ENCODE measurements around the gene OMP. TPM values are rescaled to one million over a fixed set of nuclear protein-coding genes. Genes with fewer than 3 reads are reported as not detected.

Gene OMP, protein sequence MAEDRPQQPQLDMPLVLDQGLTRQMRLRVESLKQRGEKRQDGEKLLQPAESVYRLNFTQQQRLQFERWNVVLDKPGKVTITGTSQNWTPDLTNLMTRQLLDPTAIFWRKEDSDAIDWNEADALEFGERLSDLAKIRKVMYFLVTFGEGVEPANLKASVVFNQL
- 1 to 10 TPM in 3 of 4 donors, not detected in 1; 1.5 to 2.7 (median 2.4) TPM for polyA plus RNA-seq
- long read RNA-seq, donor 1 = 0 reads
- long read RNA-seq, donor 2 = 0 reads
- long read RNA-seq, donor 3, partial matches to known transcripts = 0 of 2 reads
- long read RNA-seq, donor 3, other reads (novel, unspliced or antisense) = 0 of 2 reads
- long read RNA-seq, donor 4 = 0 reads
- long read RNA-seq, donor 5 = 0 reads
- long read RNA-seq, donor 6 = 0 reads
- long read RNA-seq, donor 7 = 0 reads
- long read RNA-seq, donor 8 = 0 reads
- long read RNA-seq, donor 9 = 0 reads
- long read RNA-seq, donor 10 = 0 reads

DNA sequence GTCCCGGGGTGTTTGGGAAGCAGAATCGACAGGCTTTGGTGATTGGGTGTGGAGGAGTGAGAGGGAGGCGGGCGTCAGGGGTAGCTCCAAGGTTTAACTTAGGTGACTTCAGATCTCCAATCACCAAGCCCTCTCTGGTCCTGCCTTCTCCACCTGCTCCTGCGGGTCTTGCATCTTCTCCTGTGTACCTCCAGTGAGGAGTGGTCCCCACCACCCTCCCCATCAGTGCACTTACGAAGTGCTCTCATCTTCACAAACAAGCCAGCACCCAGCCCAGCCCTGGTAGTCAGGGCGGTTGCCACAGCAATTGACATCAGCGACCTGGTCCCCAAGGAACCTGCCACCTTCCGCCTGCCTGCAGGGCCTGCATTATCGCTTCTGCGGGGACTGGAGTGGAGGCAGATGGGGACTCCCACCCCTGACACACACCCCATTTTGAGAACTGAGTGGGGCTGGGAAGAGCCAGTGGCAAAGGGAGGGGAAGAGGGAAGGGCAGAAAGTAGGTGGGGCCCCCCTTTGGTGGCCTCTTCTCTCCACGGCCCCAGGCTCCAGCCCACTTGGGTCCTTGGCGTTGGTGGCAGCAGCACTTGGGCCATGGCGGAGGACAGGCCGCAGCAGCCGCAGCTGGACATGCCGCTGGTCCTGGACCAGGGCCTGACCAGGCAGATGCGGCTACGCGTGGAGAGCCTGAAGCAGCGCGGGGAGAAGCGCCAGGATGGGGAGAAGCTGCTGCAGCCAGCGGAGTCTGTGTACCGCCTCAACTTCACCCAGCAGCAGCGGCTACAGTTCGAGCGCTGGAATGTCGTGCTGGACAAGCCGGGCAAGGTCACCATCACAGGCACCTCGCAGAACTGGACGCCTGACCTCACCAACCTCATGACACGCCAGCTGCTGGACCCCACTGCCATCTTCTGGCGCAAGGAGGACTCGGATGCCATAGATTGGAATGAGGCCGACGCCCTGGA lies at the start of gene OMP:
Gene OMP (plus strand): TSS at position 595 of the 965 bp plus-strand sequence. CDS start 0 bp downstream, at position 595.
- Histone ChIP-seq H3K9me3 (ENCODE audit: control insufficient read depth in 2 of 2, insufficient read depth in 1 of 2, low read depth in 1 of 2, low read length in 1 of 2) (no peaks in the 10 kb centered on the region), H3K4me3 (ENCODE audit: low read depth in 1 of 3, low read length in 3 of 3) (no peak within 1 kb of the TSS), H3K27me3 (ENCODE audit: control insufficient read depth in 3 of 3, insufficient read depth in 3 of 3, low read length in 3 of 3) (no peaks in the 10 kb centered on the region), H3K27ac (ENCODE audit: low read depth in 1 of 3, low read length in 2 of 3) (no peak within 1 kb of the TSS), H3K4me1 (ENCODE audit: control insufficient read depth in 3 of 3, insufficient read depth in 2 of 3, low read depth in 1 of 3, low read length in 2 of 3) (peaks cover 3 to 13% (median 11%) of the 10 kb centered on the region in 3 donors), H3K36me3 (ENCODE audit: control insufficient read depth in 3 of 3, insufficient read depth in 2 of 3, low read depth in 1 of 3, low read length in 3 of 3) (peaks cover 6 to 72% (median 6%) of the 10 kb centered on the region in 3 donors)
- FAIRE-seq = no peak
- DNase-seq = no peak
- 86 to 91% (median 88%) methylated on average over 37 of the region's 37 CpGs for WGBS, 3 donors

DNA sequence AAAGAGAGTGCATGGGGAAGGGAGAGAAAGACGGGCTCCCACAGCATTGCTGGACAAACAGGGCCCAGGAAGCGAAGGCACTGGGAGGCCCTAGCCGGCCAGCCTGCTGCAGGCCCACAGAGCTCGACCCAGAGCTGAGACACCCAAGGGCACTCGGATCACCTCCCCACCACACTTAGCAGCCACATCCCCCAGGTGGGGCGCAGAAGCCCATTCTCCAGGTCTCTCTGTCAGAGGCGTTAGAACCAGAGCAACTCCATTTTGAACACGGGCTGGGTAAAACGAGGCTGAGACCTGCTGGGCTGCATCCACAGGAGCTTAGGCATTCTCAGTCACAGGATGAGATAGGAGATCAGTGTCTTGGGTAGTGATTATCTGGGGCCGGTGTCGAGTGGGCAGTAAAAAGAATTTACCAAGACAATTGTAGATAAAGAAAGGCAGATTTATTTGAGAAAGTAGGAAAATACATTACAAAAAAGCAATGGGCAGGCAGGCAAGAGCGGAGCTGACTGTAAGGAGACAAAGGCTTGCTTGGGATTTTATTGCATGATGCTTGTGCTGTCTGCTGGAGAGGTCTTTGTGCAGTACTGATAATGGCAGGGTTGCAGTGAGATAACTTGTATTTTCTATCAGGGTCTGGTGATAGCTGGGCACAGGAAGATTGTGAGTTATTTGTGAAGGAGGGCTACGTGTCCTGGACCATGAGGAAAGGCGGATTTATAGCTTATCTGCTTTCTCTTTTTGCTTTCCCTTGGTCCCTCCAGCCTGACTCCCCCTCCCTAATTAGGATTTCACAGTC lies 49.2 kb upstream of the OMP start:
- H3K36me3 ChIP-seq (ENCODE audit: control insufficient read depth in 3 of 3, insufficient read depth in 2 of 3, low read depth in 1 of 3, low read length in 3 of 3) = no peaks in the 10 kb centered on the region
- peaks cover 0 to 9% (median 5%) of the 10 kb centered on the region in 3 donors for H3K4me1 ChIP-seq (ENCODE audit: control insufficient read depth in 3 of 3, insufficient read depth in 2 of 3, low read depth in 1 of 3, low read length in 2 of 3)
- FAIRE-seq (no peak), DNase-seq (no peak)
- H3K4me3 ChIP-seq (ENCODE audit: low read depth in 1 of 3, low read length in 3 of 3) = no peak overlapping the region
- WGBS, 3 donors = 87 to 92% (median 87%) methylated on average over 14 of the region's 14 CpGs
- no peak overlapping the region for H3K27ac ChIP-seq (ENCODE audit: low read depth in 1 of 3, low read length in 2 of 3)
- H3K27me3 ChIP-seq (ENCODE audit: control insufficient read depth in 3 of 3, insufficient read depth in 3 of 3, low read length in 3 of 3) = no peaks in the 10 kb centered on the region
- peaks cover 3 to 27% of the 10 kb centered on the region in 2 donors for H3K9me3 ChIP-seq (ENCODE audit: control insufficient read depth in 2 of 2, insufficient read depth in 1 of 2, low read depth in 1 of 2, low read length in 1 of 2)

DNA sequence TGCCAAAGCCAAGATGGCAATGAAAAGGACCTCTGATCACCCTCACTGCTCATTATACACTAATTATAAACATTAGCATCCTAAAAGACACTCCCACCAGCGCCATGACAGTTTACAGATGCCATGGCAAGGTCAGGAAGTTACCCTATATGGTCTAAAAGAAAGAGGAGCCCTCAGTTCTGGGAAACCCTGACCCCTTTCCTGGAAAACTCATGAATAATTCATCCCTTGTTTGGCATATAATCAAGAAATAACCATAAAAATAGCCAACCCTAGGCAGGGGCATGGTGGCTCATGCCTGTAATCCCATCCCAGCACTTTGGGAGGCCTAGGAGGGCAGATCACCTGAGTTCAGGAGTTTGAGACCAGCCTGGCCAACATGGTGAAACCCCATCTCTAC lies 48.6 kb upstream of the OMP start:
- H3K9me3 ChIP-seq (ENCODE audit: control insufficient read depth in 2 of 2, insufficient read depth in 1 of 2, low read depth in 1 of 2, low read length in 1 of 2) = peaks cover 3 to 27% of the 10 kb centered on the region in 2 donors
- no peak overlapping the region for H3K4me3 ChIP-seq (ENCODE audit: low read depth in 1 of 3, low read length in 3 of 3)
- DNase-seq (no peak), FAIRE-seq (no peak)
- WGBS, 3 donors = 52 to 71% (median 71%) methylated on average over 1 of the region's 1 CpG
- no peaks in the 10 kb centered on the region for H3K27me3 ChIP-seq (ENCODE audit: control insufficient read depth in 3 of 3, insufficient read depth in 3 of 3, low read length in 3 of 3)
- no peak overlapping the region for H3K27ac ChIP-seq (ENCODE audit: low read depth in 1 of 3, low read length in 2 of 3)
- no peaks in the 10 kb centered on the region for H3K36me3 ChIP-seq (ENCODE audit: control insufficient read depth in 3 of 3, insufficient read depth in 2 of 3, low read depth in 1 of 3, low read length in 3 of 3)
- peaks cover 0 to 5% (median 0%) of the 10 kb centered on the region in 3 donors for H3K4me1 ChIP-seq (ENCODE audit: control insufficient read depth in 3 of 3, insufficient read depth in 2 of 3, low read depth in 1 of 3, low read length in 2 of 3)

DNA sequence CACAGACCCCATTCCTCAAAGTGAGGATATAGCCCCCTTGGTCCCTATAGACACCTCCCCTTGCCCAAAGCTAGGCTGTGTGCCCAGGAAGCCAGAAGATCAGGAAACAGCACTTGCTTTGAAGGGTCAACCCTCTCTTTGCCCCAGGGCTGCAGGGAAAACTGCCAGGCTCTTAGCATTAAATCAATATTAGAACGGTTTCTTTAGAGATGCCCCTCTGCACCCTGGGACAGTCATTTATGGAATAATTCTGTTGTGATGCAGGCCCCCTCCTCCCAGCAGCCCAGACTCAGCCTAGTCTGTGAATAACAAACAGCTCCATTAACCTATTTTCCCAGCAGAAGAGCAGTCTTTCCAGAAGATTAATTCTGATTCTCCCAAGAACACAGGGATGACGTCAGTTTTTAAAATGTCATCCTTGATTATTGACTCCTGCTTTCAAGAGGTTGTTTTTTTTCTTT lies 47.5 kb upstream of the OMP start:
- FAIRE-seq = no peak
- no peaks in the 10 kb centered on the region for H3K4me1 ChIP-seq (ENCODE audit: control insufficient read depth in 3 of 3, insufficient read depth in 2 of 3, low read depth in 1 of 3, low read length in 2 of 3)
- H3K36me3 ChIP-seq (ENCODE audit: control insufficient read depth in 3 of 3, insufficient read depth in 2 of 3, low read depth in 1 of 3, low read length in 3 of 3) = no peaks in the 10 kb centered on the region
- H3K27ac ChIP-seq (ENCODE audit: low read depth in 1 of 3, low read length in 2 of 3) = no peak overlapping the region
- DNase-seq = no peak
- peaks cover 3 to 27% of the 10 kb centered on the region in 2 donors for H3K9me3 ChIP-seq (ENCODE audit: control insufficient read depth in 2 of 2, insufficient read depth in 1 of 2, low read depth in 1 of 2, low read length in 1 of 2)
- WGBS, 3 donors = 76 to 79% (median 79%) methylated on average over 2 of the region's 2 CpGs
- H3K27me3 ChIP-seq (ENCODE audit: control insufficient read depth in 3 of 3, insufficient read depth in 3 of 3, low read length in 3 of 3) = no peaks in the 10 kb centered on the region
- H3K4me3 ChIP-seq (ENCODE audit: low read depth in 1 of 3, low read length in 3 of 3) = no peak overlapping the region

DNA sequence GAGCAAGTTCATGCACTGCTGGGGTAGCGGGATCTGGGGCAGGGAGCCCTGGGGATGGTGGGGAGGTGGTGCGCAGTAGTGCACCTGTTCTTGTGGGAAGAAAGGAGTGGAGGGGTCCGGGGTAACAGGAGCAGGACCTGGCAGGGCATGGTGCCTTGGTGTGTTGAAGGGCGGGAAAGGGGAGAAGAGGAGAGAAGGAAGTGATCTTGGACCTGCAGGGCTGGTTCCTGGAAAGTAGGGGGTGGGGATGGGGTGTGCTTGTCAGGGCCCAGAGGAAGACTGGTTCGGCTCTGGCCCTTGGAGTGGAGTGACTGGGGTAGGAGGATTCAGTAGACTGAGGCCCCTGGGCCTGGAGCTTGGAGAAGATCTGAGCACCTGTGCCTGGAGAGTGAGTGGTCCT lies 46.7 kb upstream of the OMP start:
- peaks cover 3 to 27% of the 10 kb centered on the region in 2 donors for H3K9me3 ChIP-seq (ENCODE audit: control insufficient read depth in 2 of 2, insufficient read depth in 1 of 2, low read depth in 1 of 2, low read length in 1 of 2)
- WGBS, 3 donors = 91 to 95% (median 92%) methylated on average over 5 of the region's 5 CpGs
- H3K4me3 ChIP-seq (ENCODE audit: low read depth in 1 of 3, low read length in 3 of 3) = no peak overlapping the region
- no peak overlapping the region for H3K27ac ChIP-seq (ENCODE audit: low read depth in 1 of 3, low read length in 2 of 3)
- peaks cover 0 to 6% (median 0%) of the 10 kb centered on the region in 3 donors for H3K4me1 ChIP-seq (ENCODE audit: control insufficient read depth in 3 of 3, insufficient read depth in 2 of 3, low read depth in 1 of 3, low read length in 2 of 3)
- no peak for DNase-seq
- H3K27me3 ChIP-seq (ENCODE audit: control insufficient read depth in 3 of 3, insufficient read depth in 3 of 3, low read length in 3 of 3) = no peaks in the 10 kb centered on the region
- FAIRE-seq = no peak
- no peaks in the 10 kb centered on the region for H3K36me3 ChIP-seq (ENCODE audit: control insufficient read depth in 3 of 3, insufficient read depth in 2 of 3, low read depth in 1 of 3, low read length in 3 of 3)

DNA sequence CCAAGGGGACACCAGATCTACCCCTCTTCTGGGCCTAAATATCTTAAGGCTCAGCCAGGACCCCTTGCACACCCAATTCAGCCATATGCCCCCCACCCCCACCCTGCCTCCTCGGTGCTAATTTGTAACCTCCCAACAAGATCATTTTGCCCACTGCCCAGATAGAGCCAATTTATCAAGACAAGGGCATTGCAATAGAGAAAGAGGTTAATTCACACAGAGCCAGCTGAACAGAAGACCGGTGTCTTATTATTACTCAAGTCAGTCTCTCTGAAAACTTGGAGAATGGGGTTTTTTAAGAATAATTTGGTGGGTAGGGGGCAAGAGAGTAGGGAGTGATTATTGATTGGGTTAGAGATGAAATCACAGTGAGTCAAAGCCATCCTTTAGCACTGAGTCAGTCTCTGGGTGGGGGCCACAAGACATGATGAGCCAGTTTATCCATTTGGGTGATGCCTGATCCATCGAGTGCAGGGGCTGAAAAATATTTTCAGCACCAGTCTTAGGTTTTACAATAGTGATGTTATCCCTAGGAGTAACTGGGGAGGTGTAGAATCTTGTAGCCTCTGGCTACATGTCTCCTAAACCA lies 45.7 kb upstream of the OMP start:
- DNase-seq = no peak
- Histone ChIP-seq H3K9me3 (ENCODE audit: control insufficient read depth in 2 of 2, insufficient read depth in 1 of 2, low read depth in 1 of 2, low read length in 1 of 2) (peaks cover 3 to 30% of the 10 kb centered on the region in 2 donors), H3K36me3 (ENCODE audit: control insufficient read depth in 3 of 3, insufficient read depth in 2 of 3, low read depth in 1 of 3, low read length in 3 of 3) (no peaks in the 10 kb centered on the region), H3K4me1 (ENCODE audit: control insufficient read depth in 3 of 3, insufficient read depth in 2 of 3, low read depth in 1 of 3, low read length in 2 of 3) (peaks cover 0 to 6% (median 0%) of the 10 kb centered on the region in 3 donors), H3K27ac (ENCODE audit: low read depth in 1 of 3, low read length in 2 of 3) (no peak overlapping the region), H3K27me3 (ENCODE audit: control insufficient read depth in 3 of 3, insufficient read depth in 3 of 3, low read length in 3 of 3) (no peaks in the 10 kb centered on the region), H3K4me3 (ENCODE audit: low read depth in 1 of 3, low read length in 3 of 3) (no peak overlapping the region)
- WGBS, 3 donors = 83 to 89% (median 85%) methylated on average over 3 of the region's 3 CpGs
- no peak for FAIRE-seq

DNA sequence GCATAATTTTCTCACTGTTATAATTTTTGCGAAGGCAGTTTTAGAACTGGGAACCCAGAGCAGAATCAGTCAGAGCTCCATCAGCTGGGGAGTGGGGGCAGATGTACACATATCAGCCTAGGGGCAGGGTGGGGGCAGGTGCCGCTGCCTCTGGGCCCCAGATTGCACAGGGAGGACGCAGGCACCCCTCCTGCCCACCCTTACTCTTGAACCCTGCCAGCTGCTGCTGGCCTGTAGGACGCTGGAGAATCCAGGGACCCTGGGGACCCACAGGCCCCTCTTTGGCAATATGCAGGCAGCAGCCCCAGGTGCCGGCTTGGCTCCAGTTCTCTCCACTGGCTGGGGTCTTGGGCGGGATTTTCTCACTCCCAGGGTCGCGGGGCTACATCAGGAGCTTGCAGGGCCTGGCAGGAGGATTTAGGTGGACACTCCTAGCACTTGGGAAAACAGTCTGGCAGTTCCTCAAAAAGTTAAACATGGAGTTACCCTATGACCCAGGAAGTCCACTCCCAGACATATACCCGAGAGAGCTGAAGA lies 44.6 kb upstream of the OMP start:
- FAIRE-seq (no peak), DNase-seq (no peak)
- Histone ChIP-seq H3K4me3 (ENCODE audit: low read depth in 1 of 3, low read length in 3 of 3) (no peak overlapping the region), H3K27me3 (ENCODE audit: control insufficient read depth in 3 of 3, insufficient read depth in 3 of 3, low read length in 3 of 3) (no peaks in the 10 kb centered on the region), H3K27ac (ENCODE audit: low read depth in 1 of 3, low read length in 2 of 3) (no peak overlapping the region), H3K4me1 (ENCODE audit: control insufficient read depth in 3 of 3, insufficient read depth in 2 of 3, low read depth in 1 of 3, low read length in 2 of 3) (peaks cover 0 to 7% (median 0%) of the 10 kb centered on the region in 3 donors), H3K9me3 (ENCODE audit: control insufficient read depth in 2 of 2, insufficient read depth in 1 of 2, low read depth in 1 of 2, low read length in 1 of 2) (peaks cover 3 to 30% of the 10 kb centered on the region in 2 donors), H3K36me3 (ENCODE audit: control insufficient read depth in 3 of 3, insufficient read depth in 2 of 3, low read depth in 1 of 3, low read length in 3 of 3) (no peaks in the 10 kb centered on the region)
- WGBS, 3 donors = 64 to 79% (median 76%) methylated on average over 9 of the region's 9 CpGs

Data from small intestine (tissue), 16 donors.